Measurements from ENCODE around the gene TRABD2B. TPM values are rescaled to one million over a fixed set of nuclear protein-coding genes. Genes with fewer than 3 reads are reported as not detected.
A peak's percentile ranks its signal among the peaks of the same experiment; 100 is the strongest.

The TRABD2B gene
- total RNA-seq, 2 donors from 2014 or later, result 0.70 to 1.0 TPM

DNA sequence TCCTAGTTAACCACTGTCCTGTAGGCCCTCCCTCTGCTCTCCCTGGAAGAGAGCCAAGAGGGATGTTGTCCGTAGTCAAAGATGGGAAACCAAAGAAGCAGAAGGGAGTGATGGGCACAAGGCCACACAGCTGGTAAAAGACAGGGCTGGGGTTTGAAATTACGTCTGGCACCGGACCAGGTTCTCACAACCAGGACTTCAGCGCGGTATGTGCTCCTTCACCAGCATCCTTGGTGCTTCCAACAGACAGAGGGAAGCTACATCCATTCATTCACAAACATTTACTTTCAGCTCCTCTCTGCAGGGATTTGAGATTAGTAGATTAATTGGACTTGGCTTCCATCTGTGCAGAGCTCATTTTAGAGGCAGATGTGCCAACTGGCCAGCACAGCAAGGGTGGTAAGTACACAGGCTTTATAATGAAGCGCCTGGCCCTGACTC, 191.2 kb downstream of the TRABD2B start:
- intact Hi-C loops (cut with DNase I, micrococcal nuclease), result no loop called here
- ATAC-seq, result no peak
- no peak for DNase-seq

DNA sequence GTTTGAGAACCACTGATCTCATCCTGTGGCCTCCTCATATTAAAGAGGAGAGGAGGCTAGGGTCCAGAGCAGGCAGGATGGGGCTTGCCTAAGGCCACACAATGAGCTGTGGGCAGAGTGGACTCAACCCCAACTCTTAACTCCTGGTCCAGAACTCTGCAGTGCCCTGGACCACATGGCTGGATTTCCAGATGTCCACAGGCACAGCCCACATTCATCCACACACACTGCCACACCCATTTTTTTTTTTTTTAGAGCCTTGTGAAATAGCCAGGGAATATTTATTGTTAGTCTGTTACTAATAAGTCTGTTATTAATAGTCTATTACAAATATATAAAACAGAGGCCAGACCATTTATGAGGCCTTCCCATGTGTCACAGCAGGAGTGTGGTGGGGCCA, 192.2 kb downstream of the TRABD2B start:
- intact Hi-C loops (cut with DNase I, micrococcal nuclease), result no loop called here
- ATAC-seq (no peak), DNase-seq (no peak)

DNA sequence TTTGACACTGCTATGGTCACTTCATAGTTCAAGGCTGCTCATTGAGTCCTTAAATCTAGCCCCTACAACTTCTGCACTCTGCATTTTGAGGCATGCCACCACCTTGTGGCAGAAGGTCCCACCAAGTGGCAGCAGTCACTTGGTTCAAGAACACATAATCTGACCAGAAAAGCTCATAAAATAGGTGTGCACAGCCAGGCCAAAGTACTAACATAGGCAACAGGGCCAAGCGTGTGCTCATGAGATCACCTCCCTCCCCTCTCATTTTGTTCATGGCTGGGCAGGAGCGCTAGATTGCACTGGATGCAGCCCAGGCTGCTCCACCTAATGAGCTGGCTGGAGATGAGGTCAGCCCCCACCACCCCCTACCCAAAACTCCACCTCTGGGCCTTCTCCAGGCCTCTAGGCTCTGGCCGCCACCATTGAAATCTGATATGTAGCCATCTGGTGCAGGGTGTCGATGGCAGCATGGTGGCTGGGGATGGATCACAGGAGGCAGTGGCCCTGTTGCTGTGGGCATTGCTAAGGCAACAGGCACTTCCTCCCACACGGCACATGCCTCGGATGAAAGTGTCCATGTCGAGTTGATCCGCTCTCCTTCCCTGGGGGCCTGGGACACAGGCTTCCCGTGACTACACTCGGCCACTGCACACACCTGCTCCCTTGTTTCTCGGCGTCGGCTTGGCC, 193.2 kb downstream of the TRABD2B start:
- intact Hi-C loops (cut with DNase I, micrococcal nuclease), result no loop called here

DNA sequence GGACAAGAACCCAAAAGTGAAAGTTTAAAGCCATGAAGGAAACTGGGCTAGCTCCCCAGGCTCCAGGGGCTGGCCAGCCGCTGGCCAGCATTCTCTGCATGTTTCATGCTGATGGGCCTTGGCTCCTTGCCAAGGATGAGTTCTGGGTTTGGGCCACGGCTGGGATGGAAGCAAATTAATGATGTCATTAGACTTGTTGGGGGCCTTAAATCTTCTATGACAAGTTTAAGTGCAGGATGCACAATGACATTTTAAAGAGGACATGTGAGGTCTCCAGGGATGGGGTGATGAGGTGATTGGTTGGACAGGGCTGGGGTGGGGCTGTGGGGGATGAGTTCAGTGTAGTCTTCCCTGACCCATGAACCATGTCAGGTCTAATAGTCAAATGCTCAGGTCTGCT, 199.6 kb downstream of the TRABD2B start:
- intact Hi-C loops (cut with DNase I, micrococcal nuclease), result no loop called here
- DNase-seq, result no peak
- ATAC-seq, result no peak

More for the DNA sequence above, 193.2 kb downstream of the TRABD2B start:
- ATAC-seq, result peak; percentile 56
- DNase-seq, result no peak

DNA sequence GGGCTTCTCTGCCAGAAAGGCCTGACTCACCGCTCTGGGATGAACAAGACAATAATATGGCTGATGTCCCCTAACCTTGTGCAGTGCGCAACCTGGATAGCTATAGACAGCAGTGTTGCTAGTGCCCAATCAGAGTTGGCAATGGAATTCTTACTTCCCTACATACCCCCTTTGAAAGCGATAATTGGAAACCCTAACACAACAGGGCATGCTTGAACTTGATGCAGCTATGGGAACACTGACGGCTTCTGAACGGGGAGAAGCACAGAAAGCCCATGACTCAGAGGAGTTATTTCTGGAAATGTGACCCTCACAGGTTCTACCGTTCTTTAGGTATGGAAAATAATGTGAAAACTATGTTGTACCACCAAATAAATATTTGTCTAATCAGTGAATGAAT, 200.6 kb downstream of the TRABD2B start:
- intact Hi-C loops (cut with DNase I, micrococcal nuclease), result no loop called here
- ATAC-seq, result no peak
- DNase-seq, result no peak

DNA sequence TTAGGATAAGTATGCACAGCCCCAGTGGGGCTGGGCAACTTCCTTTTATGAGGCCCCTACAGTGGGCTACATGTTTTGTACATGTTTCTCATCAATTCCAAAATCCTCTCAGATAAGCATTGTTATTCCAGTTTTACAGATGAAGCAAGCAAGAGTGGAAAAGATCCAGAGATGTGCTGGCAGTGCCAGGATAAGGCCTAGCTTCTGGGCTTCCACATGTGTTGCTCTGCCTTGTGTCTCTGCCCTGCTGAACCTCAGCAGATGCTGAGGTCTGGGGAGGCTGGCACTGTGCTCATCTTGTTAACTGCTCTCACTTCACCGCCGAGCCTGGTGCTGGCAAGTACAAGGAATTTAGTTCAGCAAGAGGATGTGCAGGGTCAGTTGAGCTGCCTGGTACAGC, 202.1 kb downstream of the TRABD2B start:
- ATAC-seq, result no peak
- DNase-seq, result no peak
- intact Hi-C loops (cut with DNase I, micrococcal nuclease), result no loop called here

DNA sequence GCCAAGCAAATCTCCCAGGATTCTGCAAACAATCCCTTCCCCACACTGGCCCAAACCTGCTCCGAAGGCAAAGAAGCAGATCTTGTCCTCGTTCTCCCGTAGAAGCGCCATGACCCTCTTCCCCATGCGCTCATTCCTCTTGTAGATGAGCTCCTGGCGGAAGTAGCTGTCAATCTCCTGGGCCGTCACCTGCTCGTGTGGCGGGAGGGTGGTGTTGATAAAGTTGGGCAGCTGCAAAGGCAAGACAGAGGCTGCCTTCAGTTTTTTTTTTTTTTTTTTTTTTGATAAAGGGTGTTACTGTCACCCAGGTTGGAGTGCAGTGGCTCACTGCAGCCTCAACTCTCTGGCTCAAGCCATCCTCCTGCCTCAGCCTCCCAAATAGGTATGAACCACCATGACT, 202.7 kb downstream of the TRABD2B start:
- no peak for ATAC-seq
- DNase-seq, result no peak
- intact Hi-C loops (cut with DNase I, micrococcal nuclease), result no loop called here

DNA sequence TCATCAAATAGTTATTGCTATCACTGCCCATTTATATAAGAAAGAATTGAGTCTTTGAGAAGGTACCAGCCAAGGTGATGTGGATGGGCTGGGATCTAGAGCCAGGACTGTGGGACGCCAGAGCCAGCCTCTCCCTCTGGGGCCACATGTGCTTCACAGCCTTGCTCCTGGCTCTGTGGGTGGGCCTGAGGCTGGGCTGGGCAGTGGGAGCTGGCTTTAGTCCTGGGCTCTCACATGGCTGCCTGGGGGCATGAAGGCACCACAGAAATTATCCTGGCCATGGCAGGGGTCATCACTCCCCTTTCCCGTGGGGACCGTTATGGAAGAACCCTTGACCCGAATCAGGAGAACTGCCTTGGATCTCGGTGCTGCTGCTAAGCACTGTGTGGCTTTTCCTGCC, 203.1 kb downstream of the TRABD2B start:
- ATAC-seq, result no peak

DNA sequence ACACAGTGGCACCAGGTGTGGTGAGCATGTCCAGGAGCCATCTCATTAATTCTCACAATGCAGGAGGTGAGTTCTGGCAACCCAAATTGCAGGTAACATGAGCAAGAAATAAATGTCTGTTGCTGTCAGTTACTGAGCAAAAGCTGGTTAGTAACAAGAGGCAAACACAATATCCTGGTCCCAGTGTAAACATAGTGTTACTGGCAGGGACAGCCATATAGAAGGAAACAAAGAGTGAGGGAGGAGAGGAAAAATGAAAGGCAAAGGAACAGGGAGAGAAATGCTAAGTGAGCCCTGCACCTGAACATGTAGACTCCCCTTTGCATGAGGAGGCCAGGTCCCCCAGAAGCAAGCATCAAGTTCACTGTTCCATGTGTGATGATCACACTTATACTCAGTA, 203.6 kb downstream of the TRABD2B start:
- DNase-seq (no peak), ATAC-seq (no peak)
- intact Hi-C loops (cut with DNase I, micrococcal nuclease), result no loop called here

More for the DNA sequence above, 203.1 kb downstream of the TRABD2B start:
- no peak for DNase-seq
- intact Hi-C loops (cut with DNase I, micrococcal nuclease), result no loop called here

DNA sequence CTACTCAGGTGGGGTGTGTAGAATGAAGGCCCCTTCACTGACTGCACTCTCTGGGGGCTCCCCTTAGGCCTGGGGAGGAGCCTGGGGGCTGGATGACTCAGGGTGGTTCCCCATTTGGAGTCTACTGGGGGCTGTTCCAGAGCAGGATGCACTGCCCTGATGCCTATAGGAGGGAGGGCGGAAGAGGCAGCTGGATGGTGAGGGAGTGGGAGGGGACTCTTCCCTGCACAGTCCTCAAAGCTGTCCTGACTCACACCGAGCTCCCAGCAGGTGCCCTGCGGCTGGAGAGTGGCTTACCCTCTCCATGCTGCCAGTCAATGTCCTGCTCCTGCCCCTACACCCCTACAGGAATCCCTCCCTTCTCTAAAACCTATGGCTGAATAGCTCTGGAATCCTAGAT, 204.4 kb downstream of the TRABD2B start:
- intact Hi-C loops (cut with DNase I, micrococcal nuclease), result no loop called here
- no peak for ATAC-seq
- DNase-seq, result no peak

DNA sequence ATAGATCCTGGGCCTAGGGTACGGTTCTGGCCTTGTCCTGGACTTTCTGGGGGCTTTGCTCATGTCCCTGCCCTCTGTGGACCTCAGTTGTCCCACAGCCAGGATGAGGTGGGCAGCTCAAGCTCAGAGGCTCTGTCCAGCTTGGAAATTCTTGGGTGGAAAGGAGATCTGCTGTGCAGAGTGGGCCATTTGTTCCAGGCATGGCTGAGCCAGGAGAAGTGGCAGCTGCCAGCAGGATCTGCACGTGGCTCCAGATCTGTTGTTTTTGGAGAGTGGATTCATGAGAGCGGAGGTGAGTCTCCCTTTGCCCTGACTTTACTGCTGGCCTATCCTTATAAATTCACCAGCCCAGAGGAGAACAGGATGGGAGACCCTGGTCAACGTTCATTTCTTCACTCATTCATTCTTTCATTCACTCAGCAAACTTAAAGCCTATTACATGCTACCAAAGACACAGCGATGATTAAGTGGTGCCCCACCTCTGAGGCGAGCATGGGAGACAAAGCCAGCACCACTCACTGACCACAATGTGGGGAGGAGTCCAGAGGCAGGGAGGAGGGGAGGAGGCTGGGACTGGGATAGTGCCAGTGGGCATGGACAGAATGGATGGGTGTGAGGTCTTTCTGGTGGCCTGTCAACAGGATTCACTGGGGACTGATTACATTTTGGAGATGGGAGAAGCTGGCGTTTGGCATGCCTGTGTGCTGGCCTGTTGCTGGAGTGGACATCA, 205.1 kb downstream of the TRABD2B start:
- DNase-seq, result no peak
- intact Hi-C loops (cut with DNase I, micrococcal nuclease), result no loop called here
- ATAC-seq, result no peak

DNA sequence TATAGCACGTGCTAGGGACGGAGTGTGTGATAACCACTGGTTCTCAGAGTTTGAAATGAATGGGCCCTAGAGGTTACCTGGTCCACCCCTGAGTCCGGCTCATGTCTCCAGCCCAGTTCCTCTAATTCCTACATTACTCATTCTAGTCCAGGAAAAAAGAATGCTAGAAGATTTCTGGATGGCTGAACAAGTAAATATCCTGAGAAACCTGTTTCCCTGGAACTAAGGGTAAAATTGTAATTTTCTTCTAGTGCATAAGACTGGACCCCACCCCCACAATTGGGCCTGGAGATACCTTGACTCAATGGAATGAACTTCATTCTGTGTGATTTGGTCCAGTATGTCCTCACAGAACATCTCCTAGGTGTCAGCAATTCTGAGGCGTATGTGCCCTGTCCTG, 208.4 kb downstream of the TRABD2B start:
- ATAC-seq (no peak), DNase-seq (no peak)
- intact Hi-C loops (cut with DNase I, micrococcal nuclease), result no loop called here

DNA sequence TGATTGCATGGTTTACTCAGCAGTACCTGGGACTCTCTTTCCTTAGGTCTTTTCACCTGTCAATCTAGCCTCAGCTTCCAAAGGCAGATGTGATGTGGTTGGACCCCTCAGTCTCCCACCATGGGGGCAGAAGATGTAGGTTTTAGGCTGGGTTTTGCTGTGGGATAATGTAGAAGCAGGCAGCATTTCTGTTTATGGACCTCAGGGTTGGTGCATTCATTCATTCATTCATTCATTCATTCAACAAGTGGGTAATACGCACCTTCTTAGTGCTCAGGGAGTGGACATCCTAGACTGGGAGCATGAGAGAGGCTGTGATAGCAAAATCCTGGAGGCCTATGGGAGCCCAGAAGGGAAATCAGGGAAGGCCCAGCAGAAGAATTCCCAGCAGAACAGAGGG, 209.6 kb downstream of the TRABD2B start:
- intact Hi-C loops (cut with DNase I, micrococcal nuclease), result no loop called here
- no peak for ATAC-seq
- DNase-seq, result no peak

DNA sequence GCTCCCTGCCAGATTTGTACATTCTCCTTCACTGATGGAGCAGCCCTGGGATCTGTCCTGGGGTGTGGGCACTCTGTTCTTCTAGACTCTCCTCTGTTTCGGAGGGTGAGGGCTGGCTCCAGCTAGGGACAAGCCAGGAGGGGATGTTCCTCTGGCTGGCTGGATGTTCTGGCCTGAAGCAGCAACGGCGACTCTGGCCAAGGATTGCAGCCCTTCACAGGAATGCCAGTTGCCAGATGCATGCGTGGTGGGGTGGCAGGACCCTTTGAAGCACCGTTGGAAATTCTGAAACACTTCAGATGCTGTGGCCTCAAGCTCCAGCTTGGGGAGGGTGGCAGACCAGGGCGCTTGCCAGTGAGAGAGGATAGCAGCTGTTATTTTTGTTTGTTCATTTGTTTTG, 210.9 kb downstream of the TRABD2B start:
- no peak for DNase-seq
- intact Hi-C loops (cut with DNase I, micrococcal nuclease), result no loop called here
- no peak for ATAC-seq

DNA sequence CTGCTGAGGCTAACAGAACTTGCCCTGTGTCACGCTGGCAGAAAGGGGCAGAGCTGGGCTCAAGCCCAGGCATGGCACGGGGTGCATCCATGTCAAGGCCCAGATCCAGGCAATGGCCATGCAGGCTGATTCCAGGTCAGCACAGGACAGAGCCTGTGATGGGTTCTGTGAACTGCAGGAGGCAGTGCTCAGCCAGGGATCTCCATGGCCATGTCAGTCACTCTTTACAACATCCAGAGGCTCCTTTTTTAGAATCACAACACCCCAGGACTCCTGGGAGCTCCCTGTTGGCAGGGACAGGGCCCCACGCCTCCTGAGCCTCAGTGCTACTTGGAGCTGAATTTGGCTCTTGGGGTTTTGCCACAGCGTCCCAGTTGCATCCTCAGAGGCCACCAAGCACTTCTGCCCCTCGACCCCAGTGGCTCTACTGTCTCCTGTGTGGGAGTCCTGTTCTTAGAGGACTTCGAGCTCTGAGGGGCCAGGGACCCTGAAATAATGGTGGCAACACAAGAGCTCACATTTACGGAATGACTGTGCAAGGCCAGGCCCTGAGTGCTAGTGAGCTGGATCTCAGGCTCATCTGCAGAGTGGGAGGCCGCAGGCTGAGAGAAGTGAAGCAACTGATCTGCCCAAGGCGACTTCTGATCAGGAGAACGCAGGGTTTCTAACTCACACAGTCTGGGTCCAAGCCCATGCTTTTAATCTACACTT, 211.5 kb downstream of the TRABD2B start:
- intact Hi-C loops (cut with DNase I, micrococcal nuclease), result no loop called here
- DNase-seq, result no peak
- ATAC-seq, result peak; percentile 61

DNA sequence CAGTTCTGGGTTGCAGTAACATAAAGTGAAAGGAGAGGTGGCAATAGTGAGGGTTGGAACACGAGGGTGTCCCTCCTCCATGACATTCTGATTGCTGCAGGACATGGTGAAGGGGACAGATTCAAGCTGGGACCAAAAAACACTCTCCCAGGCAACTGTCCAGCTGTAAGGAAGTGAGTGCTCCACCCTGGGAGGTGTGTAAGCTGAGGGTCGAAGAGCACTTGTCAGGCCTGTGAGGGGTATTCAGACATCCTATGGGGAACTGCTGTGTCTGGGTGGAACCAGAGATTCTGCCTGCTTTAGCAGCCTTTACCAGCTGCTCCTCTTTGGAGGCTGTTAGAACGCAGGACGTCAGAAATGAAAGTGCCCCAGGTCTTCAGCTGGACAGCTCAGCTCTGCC, 212.1 kb downstream of the TRABD2B start:
- intact Hi-C loops (cut with DNase I, micrococcal nuclease), result no loop called here
- ATAC-seq (peak; percentile 33), DNase-seq (no peak)

DNA sequence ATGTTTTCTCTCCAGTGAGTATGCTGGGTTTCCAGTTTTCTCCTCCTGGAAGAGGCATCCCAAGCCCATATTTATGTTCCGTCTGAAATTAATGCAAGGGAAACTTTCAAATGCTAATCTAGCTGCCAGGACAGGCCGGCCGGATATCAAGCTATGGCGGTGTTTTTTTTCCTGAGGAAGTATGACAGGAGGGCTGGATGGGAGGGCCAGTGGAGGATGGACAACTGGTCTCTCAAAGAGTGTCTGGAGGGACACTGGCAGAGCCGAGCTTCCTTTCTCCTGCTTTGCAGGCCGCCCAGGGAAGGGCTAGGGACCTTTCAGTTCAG, 212.7 kb downstream of the TRABD2B start:
- DNase-seq (no peak), ATAC-seq (no peak)
- intact Hi-C loops (cut with DNase I, micrococcal nuclease), result no loop called here

DNA sequence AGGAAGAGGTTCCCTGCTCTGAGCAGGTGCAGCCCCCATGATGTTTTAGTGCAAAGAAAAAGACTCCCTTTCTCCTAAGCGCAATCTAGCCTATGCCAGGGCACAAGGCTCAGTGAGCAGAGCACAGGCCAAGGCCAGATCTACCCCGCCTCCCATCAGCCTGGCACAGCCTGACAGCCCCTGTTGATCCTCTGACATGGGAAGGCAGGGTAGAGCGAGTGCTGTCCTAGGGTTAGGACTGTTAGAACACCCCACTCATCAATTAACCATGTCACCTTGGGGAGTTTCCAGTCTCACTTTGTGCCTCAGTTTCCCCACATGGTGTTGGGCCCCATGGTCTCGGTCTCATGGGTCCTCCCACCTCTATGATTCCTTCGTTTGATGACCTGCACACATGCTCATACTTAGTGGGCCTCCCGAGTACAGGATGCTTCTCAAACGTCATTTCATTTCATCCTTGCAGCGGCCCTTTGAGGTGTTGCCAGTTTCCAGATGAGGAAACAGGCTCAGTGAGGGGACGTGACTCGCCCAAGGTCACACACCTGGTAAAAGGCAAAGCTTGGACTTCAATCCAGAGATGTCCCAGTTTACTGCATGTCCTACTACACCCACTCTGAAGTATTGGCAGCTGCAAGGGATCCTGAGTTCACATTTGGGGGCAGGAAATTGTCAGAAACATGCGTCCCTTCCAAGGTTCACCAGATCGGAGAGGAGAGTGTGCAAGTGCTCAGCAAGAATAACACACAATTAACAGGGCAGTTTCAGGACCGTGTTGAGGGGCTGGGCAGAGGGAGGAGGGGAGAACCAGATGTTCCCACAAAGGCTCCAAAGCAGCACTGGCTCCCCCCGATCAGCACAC, 213.3 kb downstream of the TRABD2B start:
- ATAC-seq, result no peak
- DNase-seq, result no peak
- intact Hi-C loops (cut with DNase I, micrococcal nuclease), result no loop called here

DNA sequence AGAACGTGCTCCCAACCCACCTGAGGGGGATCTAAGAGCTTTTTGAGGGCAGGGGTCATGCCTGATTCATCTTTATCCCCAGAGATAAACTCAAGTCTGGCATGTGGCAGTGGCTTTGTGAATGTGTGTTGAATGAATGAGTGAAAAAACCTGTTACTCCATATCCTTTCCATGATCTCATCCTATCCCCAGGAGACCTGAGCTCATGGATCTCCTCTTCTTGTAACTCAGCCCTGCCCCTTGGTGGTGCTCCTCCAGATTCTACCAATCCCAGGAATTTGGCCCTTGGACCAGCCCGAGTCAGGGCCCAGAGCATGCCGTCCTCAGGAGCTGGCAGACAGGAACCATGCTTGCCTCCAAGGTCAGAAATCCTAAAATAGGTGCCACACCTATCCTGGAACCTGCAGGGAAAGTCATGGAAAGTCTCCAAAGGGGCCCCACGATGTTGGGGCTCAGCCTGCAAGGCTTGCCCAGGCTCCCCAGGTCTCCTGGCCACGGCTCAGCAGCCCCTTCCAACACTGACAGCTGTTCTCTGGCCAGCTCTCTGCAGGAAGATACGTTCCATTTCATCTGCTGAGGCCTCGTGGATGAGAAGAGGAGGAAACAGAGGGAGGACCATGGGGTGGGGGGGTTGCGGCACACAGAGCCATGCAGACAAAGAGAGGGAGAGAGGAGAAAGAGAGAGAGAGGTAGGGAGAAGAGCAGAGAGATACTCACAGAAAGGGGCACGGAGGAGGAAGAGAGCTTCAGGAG, 214.6 kb downstream of the TRABD2B start:
- DNase-seq, result no peak
- intact Hi-C loops (cut with DNase I, micrococcal nuclease), result no loop called here
- ATAC-seq, result no peak

Measured in left colon (tissue), 2 donors.